ENCODE data around the gene SORL1. TPM values are rescaled to one million over a fixed set of nuclear protein-coding genes. Genes with fewer than 3 reads are reported as not detected.

SORL1 gene
- total and polyA plus RNA-seq, 9 of the 15 experiments (the other 6 are each of a cell fraction or from before 2014, with no cell fraction given): 0.01 to 0.66 TPM; not detected in 7

DNA sequence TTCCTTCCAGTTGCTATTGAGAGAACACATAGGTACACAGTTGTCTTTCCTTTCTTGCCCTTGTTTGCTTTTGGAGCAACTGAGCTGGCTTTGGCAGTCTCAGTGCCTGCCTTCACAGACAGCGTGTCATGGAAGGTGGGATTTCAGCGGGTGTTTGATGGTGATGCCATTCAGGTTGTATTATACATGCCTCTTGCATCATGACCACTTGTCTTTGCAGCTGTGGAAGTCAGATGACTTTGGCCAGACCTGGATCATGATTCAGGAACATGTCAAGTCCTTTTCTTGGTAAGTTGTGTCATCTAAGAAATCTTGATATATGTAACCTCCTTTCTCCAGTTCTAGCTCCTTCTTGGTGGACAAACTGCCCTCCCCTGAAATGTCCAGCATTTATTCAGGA is 37.7 kb downstream of the SORL1 start:
- no peak overlapping the region for H3K9ac ChIP-seq (ENCODE audit: insufficient read depth in 1 of 2, low read depth in 2 of 2, low read length in 2 of 2)
- FAIRE-seq (no peak), ATAC-seq (no peak), DNase-seq (ENCODE audit: extremely low read depth in 1 of 4, low spot score in 3 of 4) (no peak)
- H3K4me3 ChIP-seq: no peak overlapping the region
- H3K4me2 ChIP-seq (ENCODE audit: insufficient read depth, low read length): no peak overlapping the region
- H2AFZ ChIP-seq (ENCODE audit: low read depth, low read length): no peak overlapping the region
- BruUV-seq (replicated peaks): no TSS peak
- no peaks in the 10 kb centered on the region for H3K36me3 ChIP-seq (ENCODE audit: control insufficient read depth, insufficient read depth, low read length)
- H3K4me1 ChIP-seq (replicated peaks in 1 of 2; ENCODE audit: control insufficient read depth in 2 of 2, insufficient read depth in 2 of 2, low read length in 2 of 2): no peaks in the 10 kb centered on the region
- no peaks in the 10 kb centered on the region for H3K9me3 ChIP-seq (replicated peaks; ENCODE audit: control insufficient read depth, insufficient read depth, low read depth, low read length)
- H3K27me3 ChIP-seq (ENCODE audit: control insufficient read depth in 2 of 2, insufficient read depth in 2 of 2, low read length in 2 of 2): peaks cover 0 to 4% of the 10 kb centered on the region in 2 experiments; a peak in 1 of 5 replicates
- CTCF ChIA-PET (ENCODE audit: low intra/inter-chr PET ratio): no interaction called here
- 6% methylated on average over 2 of the region's 2 CpGs for WGBS (ENCODE audit: insufficient coverage, low coverage, missing lambda C conversion rate)
- in situ Hi-C loops (cut with MboI): no loop called here
- H3K27ac ChIP-seq (ENCODE audit: extremely low read depth, low read depth, low read length): no peak overlapping the region
- no peaks in the 10 kb centered on the region for H3K9me1 ChIP-seq (ENCODE audit: control insufficient read depth, insufficient read depth, low read length)
- intact Hi-C loops (cut with micrococcal nuclease): no loop called here
- no peaks in the 10 kb centered on the region for H4K20me1 ChIP-seq (replicated peaks; ENCODE audit: control insufficient read depth, insufficient read depth, low read length)
- no peaks in the 10 kb centered on the region for H3K79me2 ChIP-seq (ENCODE audit: control insufficient read depth, insufficient read depth, low read length)
- POLR2A ChIA-PET: interaction anchor here (1.1 kb wide), 1 partner anchor 21 kb away, joined by 3 read pairs; no protein-coding TSS in a partner anchor
- TF ChIP-seq, protein P1, sequence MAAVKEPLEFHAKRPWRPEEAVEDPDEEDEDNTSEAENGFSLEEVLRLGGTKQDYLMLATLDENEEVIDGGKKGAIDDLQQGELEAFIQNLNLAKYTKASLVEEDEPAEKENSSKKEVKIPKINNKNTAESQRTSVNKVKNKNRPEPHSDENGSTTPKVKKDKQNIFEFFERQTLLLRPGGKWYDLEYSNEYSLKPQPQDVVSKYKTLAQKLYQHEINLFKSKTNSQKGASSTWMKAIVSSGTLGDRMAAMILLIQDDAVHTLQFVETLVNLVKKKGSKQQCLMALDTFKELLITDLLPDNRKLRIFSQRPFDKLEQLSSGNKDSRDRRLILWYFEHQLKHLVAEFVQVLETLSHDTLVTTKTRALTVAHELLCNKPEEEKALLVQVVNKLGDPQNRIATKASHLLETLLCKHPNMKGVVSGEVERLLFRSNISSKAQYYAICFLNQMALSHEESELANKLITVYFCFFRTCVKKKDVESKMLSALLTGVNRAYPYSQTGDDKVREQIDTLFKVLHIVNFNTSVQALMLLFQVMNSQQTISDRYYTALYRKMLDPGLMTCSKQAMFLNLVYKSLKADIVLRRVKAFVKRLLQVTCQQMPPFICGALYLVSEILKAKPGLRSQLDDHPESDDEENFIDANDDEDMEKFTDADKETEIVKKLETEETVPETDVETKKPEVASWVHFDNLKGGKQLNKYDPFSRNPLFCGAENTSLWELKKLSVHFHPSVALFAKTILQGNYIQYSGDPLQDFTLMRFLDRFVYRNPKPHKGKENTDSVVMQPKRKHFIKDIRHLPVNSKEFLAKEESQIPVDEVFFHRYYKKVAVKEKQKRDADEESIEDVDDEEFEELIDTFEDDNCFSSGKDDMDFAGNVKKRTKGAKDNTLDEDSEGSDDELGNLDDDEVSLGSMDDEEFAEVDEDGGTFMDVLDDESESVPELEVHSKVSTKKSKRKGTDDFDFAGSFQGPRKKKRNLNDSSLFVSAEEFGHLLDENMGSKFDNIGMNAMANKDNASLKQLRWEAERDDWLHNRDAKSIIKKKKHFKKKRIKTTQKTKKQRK (IDR thresholded peaks at IDR 0.05; ENCODE audit: borderline replicate concordance, low read depth, low read length): no peak
- TF ChIP-seq KAT7 (CRISPR knock-in tag; IDR thresholded peaks at IDR 0.05; ENCODE audit: borderline replicate concordance): no peak
- TF ChIP-seq, protein P2, sequence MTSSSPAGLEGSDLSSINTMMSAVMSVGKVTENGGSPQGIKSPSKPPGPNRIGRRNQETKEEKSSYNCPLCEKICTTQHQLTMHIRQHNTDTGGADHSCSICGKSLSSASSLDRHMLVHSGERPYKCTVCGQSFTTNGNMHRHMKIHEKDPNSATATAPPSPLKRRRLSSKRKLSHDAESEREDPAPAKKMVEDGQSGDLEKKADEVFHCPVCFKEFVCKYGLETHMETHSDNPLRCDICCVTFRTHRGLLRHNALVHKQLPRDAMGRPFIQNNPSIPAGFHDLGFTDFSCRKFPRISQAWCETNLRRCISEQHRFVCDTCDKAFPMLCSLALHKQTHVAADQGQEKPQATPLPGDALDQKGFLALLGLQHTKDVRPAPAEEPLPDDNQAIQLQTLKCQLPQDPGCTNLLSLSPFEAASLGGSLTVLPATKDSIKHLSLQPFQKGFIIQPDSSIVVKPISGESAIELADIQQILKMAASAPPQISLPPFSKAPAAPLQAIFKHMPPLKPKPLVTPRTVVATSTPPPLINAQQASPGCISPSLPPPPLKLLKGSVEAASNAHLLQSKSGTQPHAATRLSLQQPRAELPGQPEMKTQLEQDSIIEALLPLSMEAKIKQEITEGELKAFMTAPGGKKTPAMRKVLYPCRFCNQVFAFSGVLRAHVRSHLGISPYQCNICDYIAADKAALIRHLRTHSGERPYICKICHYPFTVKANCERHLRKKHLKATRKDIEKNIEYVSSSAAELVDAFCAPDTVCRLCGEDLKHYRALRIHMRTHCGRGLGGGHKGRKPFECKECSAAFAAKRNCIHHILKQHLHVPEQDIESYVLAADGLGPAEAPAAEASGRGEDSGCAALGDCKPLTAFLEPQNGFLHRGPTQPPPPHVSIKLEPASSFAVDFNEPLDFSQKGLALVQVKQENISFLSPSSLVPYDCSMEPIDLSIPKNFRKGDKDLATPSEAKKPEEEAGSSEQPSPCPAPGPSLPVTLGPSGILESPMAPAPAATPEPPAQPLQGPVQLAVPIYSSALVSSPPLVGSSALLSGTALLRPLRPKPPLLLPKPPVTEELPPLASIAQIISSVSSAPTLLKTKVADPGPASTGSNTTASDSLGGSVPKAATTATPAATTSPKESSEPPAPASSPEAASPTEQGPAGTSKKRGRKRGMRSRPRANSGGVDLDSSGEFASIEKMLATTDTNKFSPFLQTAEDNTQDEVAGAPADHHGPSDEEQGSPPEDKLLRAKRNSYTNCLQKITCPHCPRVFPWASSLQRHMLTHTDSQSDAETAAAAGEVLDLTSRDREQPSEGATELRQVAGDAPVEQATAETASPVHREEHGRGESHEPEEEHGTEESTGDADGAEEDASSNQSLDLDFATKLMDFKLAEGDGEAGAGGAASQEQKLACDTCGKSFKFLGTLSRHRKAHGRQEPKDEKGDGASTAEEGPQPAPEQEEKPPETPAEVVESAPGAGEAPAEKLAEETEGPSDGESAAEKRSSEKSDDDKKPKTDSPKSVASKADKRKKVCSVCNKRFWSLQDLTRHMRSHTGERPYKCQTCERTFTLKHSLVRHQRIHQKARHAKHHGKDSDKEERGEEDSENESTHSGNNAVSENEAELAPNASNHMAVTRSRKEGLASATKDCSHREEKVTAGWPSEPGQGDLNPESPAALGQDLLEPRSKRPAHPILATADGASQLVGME (CRISPR knock-in tag; IDR thresholded peaks at IDR 0.05): no peak
- no peak for TF ChIP-seq MXI1 (IDR thresholded peaks at IDR 0.05; ENCODE audit: low read depth, low read length)
- no peak for TF ChIP-seq SIN3B (IDR thresholded peaks at IDR 0.05; ENCODE audit: low read depth)
- TF ChIP-seq ELF4 (CRISPR knock-in tag; IDR thresholded peaks at IDR 0.05): no peak
- TF ChIP-seq, protein P3, sequence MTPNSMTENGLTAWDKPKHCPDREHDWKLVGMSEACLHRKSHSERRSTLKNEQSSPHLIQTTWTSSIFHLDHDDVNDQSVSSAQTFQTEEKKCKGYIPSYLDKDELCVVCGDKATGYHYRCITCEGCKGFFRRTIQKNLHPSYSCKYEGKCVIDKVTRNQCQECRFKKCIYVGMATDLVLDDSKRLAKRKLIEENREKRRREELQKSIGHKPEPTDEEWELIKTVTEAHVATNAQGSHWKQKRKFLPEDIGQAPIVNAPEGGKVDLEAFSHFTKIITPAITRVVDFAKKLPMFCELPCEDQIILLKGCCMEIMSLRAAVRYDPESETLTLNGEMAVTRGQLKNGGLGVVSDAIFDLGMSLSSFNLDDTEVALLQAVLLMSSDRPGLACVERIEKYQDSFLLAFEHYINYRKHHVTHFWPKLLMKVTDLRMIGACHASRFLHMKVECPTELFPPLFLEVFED (CRISPR knock-in tag; conservative IDR thresholded peaks at IDR 0.05): no peak
- TF ChIP-seq, protein P4, sequence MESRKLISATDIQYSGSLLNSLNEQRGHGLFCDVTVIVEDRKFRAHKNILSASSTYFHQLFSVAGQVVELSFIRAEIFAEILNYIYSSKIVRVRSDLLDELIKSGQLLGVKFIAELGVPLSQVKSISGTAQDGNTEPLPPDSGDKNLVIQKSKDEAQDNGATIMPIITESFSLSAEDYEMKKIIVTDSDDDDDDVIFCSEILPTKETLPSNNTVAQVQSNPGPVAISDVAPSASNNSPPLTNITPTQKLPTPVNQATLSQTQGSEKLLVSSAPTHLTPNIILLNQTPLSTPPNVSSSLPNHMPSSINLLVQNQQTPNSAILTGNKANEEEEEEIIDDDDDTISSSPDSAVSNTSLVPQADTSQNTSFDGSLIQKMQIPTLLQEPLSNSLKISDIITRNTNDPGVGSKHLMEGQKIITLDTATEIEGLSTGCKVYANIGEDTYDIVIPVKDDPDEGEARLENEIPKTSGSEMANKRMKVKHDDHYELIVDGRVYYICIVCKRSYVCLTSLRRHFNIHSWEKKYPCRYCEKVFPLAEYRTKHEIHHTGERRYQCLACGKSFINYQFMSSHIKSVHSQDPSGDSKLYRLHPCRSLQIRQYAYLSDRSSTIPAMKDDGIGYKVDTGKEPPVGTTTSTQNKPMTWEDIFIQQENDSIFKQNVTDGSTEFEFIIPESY (CRISPR knock-in tag; IDR thresholded peaks at IDR 0.05): no peak
- no peak for TF ChIP-seq SAFB (IDR thresholded peaks at IDR 0.05; ENCODE audit: borderline replicate concordance, low read depth, low read length)
- no peak for TF ChIP-seq STAG1 (CRISPR knock-in tag; IDR thresholded peaks at IDR 0.05; ENCODE audit: borderline replicate concordance)
